ENCODE data around the gene OXTR. TPM values are rescaled to one million over a fixed set of nuclear protein-coding genes. Genes with fewer than 3 reads are reported as not detected.
A peak's percentile ranks its signal among the peaks of the same experiment; 100 is the strongest.

OXTR gene
- total RNA-seq, 1 donor: 2.5 TPM

DNA sequence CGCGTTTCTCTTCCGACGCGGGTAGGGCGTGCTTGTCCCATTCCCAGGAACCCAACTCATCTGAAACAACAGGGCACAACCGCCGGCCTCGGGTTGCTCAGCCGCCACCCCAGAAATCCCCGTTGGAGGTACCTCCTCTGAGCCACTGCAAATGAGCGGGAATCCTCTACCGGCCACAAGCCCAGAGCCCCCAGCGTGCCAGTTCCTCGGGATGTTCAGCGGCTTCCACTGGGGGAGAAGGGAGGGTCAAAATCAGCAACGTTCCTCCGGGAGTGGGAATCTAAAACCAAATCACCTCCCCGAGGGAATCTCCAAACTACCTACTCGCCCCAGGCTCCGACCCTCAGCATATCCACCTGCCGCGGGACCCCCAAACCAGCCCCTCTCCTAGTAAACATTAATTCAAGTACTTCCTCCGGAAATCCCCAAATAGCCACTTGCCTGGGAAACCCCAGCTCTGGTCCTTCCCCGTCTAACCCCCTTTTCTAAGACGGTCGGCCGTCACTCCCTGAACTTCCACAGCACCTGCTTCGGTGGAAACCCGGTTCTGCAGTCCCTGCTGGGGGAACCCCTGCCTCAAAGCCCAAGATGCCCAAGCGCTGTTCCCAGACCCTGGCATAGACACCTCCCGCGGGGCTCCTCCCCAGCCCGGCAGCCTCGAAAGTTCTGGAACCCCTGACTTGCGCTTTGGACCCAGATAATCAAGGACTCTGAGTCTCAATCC lies 887 bp downstream of the OXTR start:
- peak; percentile 88 for DNase-seq (ENCODE audit: insufficient read length, low spot score, missing footprints)
- peaks cover 12% of the 10 kb centered on the region for H3K79me2 ChIP-seq (ENCODE audit: insufficient read depth, low read length)

DNA sequence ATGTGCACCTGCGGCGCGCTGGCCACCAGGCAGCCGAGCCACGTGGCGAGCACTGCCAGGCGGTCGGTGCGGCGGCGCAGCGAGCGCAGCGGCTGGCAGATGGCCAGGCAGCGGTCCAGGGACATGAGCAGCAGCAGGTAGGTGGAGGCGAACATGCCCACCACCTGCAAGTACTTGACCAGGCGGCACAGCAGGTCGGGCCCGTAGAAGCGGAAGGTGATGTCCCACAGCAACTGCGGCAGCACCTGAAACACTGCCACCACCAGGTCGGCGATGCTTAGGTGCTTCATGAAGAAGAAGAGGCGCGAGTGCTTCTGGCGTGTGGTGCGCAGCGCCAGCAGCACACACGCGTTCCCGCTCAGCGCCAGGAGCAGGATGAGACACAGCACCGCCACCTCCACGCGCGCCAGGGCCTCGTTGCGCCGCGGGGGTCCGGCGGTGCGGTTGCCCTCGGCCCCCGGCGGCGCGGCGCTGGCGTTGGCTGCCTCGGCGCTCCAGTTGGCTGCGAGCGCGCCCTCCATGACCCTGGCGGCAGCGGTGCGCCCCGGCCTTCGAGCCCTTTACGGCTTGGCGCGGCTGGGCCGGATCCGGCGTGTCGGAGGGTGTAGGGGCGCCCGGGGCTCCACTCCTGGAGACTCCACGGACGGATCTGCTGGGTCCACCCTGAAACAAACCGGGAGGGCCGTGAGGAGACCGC lies 1.6 kb downstream of the OXTR start:
- H3K4me1 ChIP-seq (ENCODE audit: insufficient read depth, low read length): peaks cover 24% of the 10 kb centered on the region
- peak overlapping the region; percentile 28 for H3K27ac ChIP-seq (ENCODE audit: low read depth, low read length)
- peak overlapping the region; percentile 79 for H3K4me3 ChIP-seq (ENCODE audit: insufficient read depth, low read length)
- peaks cover 22% of the 10 kb centered on the region for H3K27me3 ChIP-seq (ENCODE audit: insufficient read depth, low read length)
- peak overlapping the region; percentile 90 for H3K4me2 ChIP-seq (ENCODE audit: insufficient read depth, low read length)
- peaks cover 8% of the 10 kb centered on the region for H4K20me1 ChIP-seq (ENCODE audit: insufficient read depth, low read length)
- DNase-seq (ENCODE audit: insufficient read length, low spot score, missing footprints): peak; percentile 86
- no peak overlapping the region for H2AFZ ChIP-seq (ENCODE audit: low read length)
- H3K79me2 ChIP-seq (ENCODE audit: insufficient read depth, low read length): peaks cover 12% of the 10 kb centered on the region
- H3K36me3 ChIP-seq (ENCODE audit: insufficient read depth, low read length): peaks cover 3% of the 10 kb centered on the region
- no peaks in the 10 kb centered on the region for H3K9me3 ChIP-seq (ENCODE audit: low read depth, low read length)
- TF ChIP-seq, protein P1, sequence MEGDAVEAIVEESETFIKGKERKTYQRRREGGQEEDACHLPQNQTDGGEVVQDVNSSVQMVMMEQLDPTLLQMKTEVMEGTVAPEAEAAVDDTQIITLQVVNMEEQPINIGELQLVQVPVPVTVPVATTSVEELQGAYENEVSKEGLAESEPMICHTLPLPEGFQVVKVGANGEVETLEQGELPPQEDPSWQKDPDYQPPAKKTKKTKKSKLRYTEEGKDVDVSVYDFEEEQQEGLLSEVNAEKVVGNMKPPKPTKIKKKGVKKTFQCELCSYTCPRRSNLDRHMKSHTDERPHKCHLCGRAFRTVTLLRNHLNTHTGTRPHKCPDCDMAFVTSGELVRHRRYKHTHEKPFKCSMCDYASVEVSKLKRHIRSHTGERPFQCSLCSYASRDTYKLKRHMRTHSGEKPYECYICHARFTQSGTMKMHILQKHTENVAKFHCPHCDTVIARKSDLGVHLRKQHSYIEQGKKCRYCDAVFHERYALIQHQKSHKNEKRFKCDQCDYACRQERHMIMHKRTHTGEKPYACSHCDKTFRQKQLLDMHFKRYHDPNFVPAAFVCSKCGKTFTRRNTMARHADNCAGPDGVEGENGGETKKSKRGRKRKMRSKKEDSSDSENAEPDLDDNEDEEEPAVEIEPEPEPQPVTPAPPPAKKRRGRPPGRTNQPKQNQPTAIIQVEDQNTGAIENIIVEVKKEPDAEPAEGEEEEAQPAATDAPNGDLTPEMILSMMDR (IDR thresholded peaks at IDR 0.05; ENCODE audit: extremely low read depth, low read depth, low read length): no peak

More for the DNA sequence above, 887 bp downstream of the OXTR start:
- peak overlapping the region; percentile 90 for H3K4me2 ChIP-seq (ENCODE audit: insufficient read depth, low read length)
- H2AFZ ChIP-seq (ENCODE audit: low read length): peak overlapping the region; percentile 83
- peaks cover 22% of the 10 kb centered on the region for H3K27me3 ChIP-seq (ENCODE audit: insufficient read depth, low read length)
- peaks cover 19% of the 10 kb centered on the region for H3K4me1 ChIP-seq (ENCODE audit: insufficient read depth, low read length)
- H3K27ac ChIP-seq (ENCODE audit: low read depth, low read length): peak overlapping the region; percentile 28
- TF ChIP-seq, protein P1 (IDR thresholded peaks at IDR 0.05; ENCODE audit: extremely low read depth, low read depth, low read length): no peak
- peak overlapping the region; percentile 79 for H3K4me3 ChIP-seq (ENCODE audit: insufficient read depth, low read length)
- peaks cover 8% of the 10 kb centered on the region for H4K20me1 ChIP-seq (ENCODE audit: insufficient read depth, low read length)
- H3K36me3 ChIP-seq (ENCODE audit: insufficient read depth, low read length): peaks cover 3% of the 10 kb centered on the region
- no peaks in the 10 kb centered on the region for H3K9me3 ChIP-seq (ENCODE audit: low read depth, low read length)

DNA sequence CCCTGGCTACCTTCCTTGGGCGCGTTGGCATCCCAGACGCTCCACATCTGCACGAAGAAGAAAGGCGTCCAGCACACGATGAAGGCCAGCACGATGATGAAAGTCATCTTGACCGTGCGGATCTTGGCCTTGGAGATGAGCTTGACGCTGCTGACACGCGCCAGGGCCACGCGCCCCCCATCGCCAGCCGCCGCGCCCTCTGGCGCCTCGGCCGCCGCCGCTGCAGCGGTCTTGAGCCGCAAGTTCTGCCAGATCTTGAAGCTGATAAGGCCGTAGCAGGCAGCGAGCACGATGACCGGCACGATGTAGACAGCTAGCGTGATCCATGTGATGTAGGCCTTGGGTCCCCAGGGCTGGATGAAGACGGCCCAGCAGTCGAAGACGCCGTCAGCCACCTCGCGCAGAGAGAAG lies 2.2 kb downstream of the OXTR start:
- peak overlapping the region; percentile 79 for H3K4me3 ChIP-seq (ENCODE audit: insufficient read depth, low read length)
- no peak for DNase-seq (ENCODE audit: insufficient read length, low spot score, missing footprints)
- H3K36me3 ChIP-seq (ENCODE audit: insufficient read depth, low read length): peaks cover 3% of the 10 kb centered on the region
- H3K9me3 ChIP-seq (ENCODE audit: low read depth, low read length): no peaks in the 10 kb centered on the region
- no peak overlapping the region for H2AFZ ChIP-seq (ENCODE audit: low read length)
- peaks cover 27% of the 10 kb centered on the region for H3K4me1 ChIP-seq (ENCODE audit: insufficient read depth, low read length)
- peaks cover 12% of the 10 kb centered on the region for H3K79me2 ChIP-seq (ENCODE audit: insufficient read depth, low read length)
- H3K4me2 ChIP-seq (ENCODE audit: insufficient read depth, low read length): peak overlapping the region; percentile 90
- TF ChIP-seq, protein P1 (IDR thresholded peaks at IDR 0.05; ENCODE audit: extremely low read depth, low read depth, low read length): no peak
- peaks cover 22% of the 10 kb centered on the region for H3K27me3 ChIP-seq (ENCODE audit: insufficient read depth, low read length)
- H3K27ac ChIP-seq (ENCODE audit: low read depth, low read length): no peak overlapping the region
- peaks cover 11% of the 10 kb centered on the region for H4K20me1 ChIP-seq (ENCODE audit: insufficient read depth, low read length)

DNA sequence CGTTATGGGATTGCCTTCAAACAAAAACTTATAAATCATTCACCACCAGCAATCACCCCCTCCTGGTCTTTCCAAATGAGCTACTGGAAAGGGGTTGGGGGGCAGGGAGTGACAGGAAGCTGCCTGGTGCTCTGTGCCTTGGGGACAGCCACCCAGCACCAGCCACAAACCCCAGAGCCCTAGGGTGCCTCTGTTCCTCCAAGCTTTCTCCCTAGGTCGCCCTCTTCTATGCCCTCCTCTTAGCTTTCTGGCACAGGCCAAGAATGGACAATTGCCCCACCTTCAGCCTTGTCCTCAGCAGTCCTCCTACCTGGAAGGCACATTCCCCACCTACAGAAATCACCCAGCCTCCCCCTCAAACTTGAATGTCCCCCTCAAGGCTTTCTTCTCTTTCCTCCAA lies 3.3 kb downstream of the OXTR start:
- Histone ChIP-seq H2AFZ (ENCODE audit: low read length) (no peak overlapping the region), H3K27me3 (ENCODE audit: insufficient read depth, low read length) (peaks cover 22% of the 10 kb centered on the region), H3K4me2 (ENCODE audit: insufficient read depth, low read length) (peak overlapping the region; percentile 90), H3K4me1 (ENCODE audit: insufficient read depth, low read length) (peaks cover 27% of the 10 kb centered on the region), H3K9me3 (ENCODE audit: low read depth, low read length) (no peaks in the 10 kb centered on the region), H3K79me2 (ENCODE audit: insufficient read depth, low read length) (peaks cover 12% of the 10 kb centered on the region), H4K20me1 (ENCODE audit: insufficient read depth, low read length) (peaks cover 13% of the 10 kb centered on the region), H3K27ac (ENCODE audit: low read depth, low read length) (no peak overlapping the region), H3K4me3 (ENCODE audit: insufficient read depth, low read length) (peak overlapping the region; percentile 79), H3K36me3 (ENCODE audit: insufficient read depth, low read length) (peaks cover 3% of the 10 kb centered on the region)
- peak; percentile 37 for DNase-seq (ENCODE audit: insufficient read length, low spot score, missing footprints)
- TF ChIP-seq, protein P1 (IDR thresholded peaks at IDR 0.05; ENCODE audit: extremely low read depth, low read depth, low read length): no peak

Measured in osteoblast (primary cell).